ENCODE data around the gene PRKCE. TPM values are rescaled to one million over a fixed set of nuclear protein-coding genes. Genes with fewer than 3 reads are reported as not detected.

PRKCE gene
- total RNA-seq, 4 donors from 2014 or later: 5.9 to 21.2 (median 18.5) TPM

GRCh38 chr2:45930396-45930792 lies 278.9 kb downstream of the PRKCE start:
- no peaks in the 10 kb centered on the region for H3K9me3 ChIP-seq
- TF ChIP-seq POLR2A (IDR thresholded peaks at IDR 0.05) (no peak), POLR2AphosphoS5 (IDR thresholded peaks at IDR 0.05) (peak; percentile 24)
- peaks cover 0 to 22% (median 0%) of the 10 kb centered on the region in 3 donors for H3K4me1 ChIP-seq
- no peaks in the 10 kb centered on the region for H3K36me3 ChIP-seq
- H3K27me3 ChIP-seq: no peaks in the 10 kb centered on the region
- H3K27ac ChIP-seq: no peak overlapping the region
- no peak overlapping the region for H3K4me3 ChIP-seq
- ATAC-seq: no peak
- 17% methylated on average over 1 of the region's 1 CpG; no CpG with 5 or more reads in 1 of the 2 donors for WGBS, 2 donors (ENCODE audit: low coverage in 1 of 2)

GRCh38 chr2:45932278-45932975 lies 281.0 kb downstream of the PRKCE start:
- no peak overlapping the region for H3K4me3 ChIP-seq
- no peaks in the 10 kb centered on the region for H3K36me3 ChIP-seq
- H3K4me1 ChIP-seq: peaks cover 0 to 29% (median 0%) of the 10 kb centered on the region in 3 donors
- no peak for TF ChIP-seq CTCF (IDR thresholded peaks at IDR 0.05)
- TF ChIP-seq POLR2A (IDR thresholded peaks at IDR 0.05): no peak
- TF ChIP-seq EP300 (IDR thresholded peaks at IDR 0.05): no peak
- TF ChIP-seq POLR2AphosphoS5 (IDR thresholded peaks at IDR 0.05): no peak
- WGBS, 2 donors (ENCODE audit: low coverage in 1 of 2): 83 to 100% methylated on average over 6 to 8 of the region's 8 CpGs
- ATAC-seq: no peak
- H3K27ac ChIP-seq: no peak overlapping the region
- H3K9me3 ChIP-seq: no peaks in the 10 kb centered on the region
- H3K27me3 ChIP-seq: no peaks in the 10 kb centered on the region

GRCh38 chr2:45935791-45936622 lies 284.5 kb downstream of the PRKCE start:
- Histone ChIP-seq H3K27ac (peak overlapping the region; percentile 11 to 78 (median 59)), H3K36me3 (no peaks in the 10 kb centered on the region), H3K27me3 (no peaks in the 10 kb centered on the region), H3K4me3 (no peak overlapping the region), H3K4me1 (peaks cover 0 to 45% (median 9%) of the 10 kb centered on the region in 3 donors), H3K9me3 (no peaks in the 10 kb centered on the region)
- WGBS, 2 donors (ENCODE audit: low coverage in 1 of 2): 35 to 40% methylated on average over 5 to 11 of the region's 13 CpGs
- TF ChIP-seq EP300 (IDR thresholded peaks at IDR 0.05) (no peak), CTCF (IDR thresholded peaks at IDR 0.05) (peak; percentile 58 to 93 (median 90)), POLR2AphosphoS5 (IDR thresholded peaks at IDR 0.05) (peak; percentile 97)
- peak; percentile 95 for ATAC-seq

- H3K4me1 ChIP-seq: peaks cover 0 to 51% (median 9%) of the 10 kb centered on the region in 3 donors
- H3K36me3 ChIP-seq: no peaks in the 10 kb centered on the region
- 38 to 40% methylated on average over 3 to 5 of the region's 5 CpGs for WGBS, 2 donors (ENCODE audit: low coverage in 1 of 2)
- TF ChIP-seq CTCF (IDR thresholded peaks at IDR 0.05) (no peak), POLR2A (IDR thresholded peaks at IDR 0.05) (no peak), POLR2AphosphoS5 (IDR thresholded peaks at IDR 0.05) (no peak), EP300 (IDR thresholded peaks at IDR 0.05) (no peak)
- peak overlapping the region in 2 of 4 donors; percentile 36 to 78 for H3K27ac ChIP-seq
- no peaks in the 10 kb centered on the region for H3K9me3 ChIP-seq
- ATAC-seq: no peak
- no peaks in the 10 kb centered on the region for H3K27me3 ChIP-seq
- H3K4me3 ChIP-seq: no peak overlapping the region
These were observed 285.1 kb downstream of the PRKCE start for GRCh38 chr2:45936623-45936979.

GRCh38 chr2:45937990-45938389 lies 286.5 kb downstream of the PRKCE start:
- H3K36me3 ChIP-seq: no peaks in the 10 kb centered on the region
- no peak for ATAC-seq
- H3K27me3 ChIP-seq: no peaks in the 10 kb centered on the region
- H3K27ac ChIP-seq: peak overlapping the region in 3 of 4 donors; percentile 78 to 80 (median 78)
- H3K9me3 ChIP-seq: no peaks in the 10 kb centered on the region
- 100% methylated on average over 1 to 4 of the region's 4 CpGs for WGBS, 2 donors (ENCODE audit: low coverage in 1 of 2)
- H3K4me3 ChIP-seq: no peak overlapping the region
- TF ChIP-seq EP300 (IDR thresholded peaks at IDR 0.05) (no peak), POLR2A (IDR thresholded peaks at IDR 0.05) (no peak), CTCF (IDR thresholded peaks at IDR 0.05) (no peak), POLR2AphosphoS5 (IDR thresholded peaks at IDR 0.05) (no peak)
- H3K4me1 ChIP-seq: peaks cover 0 to 64% (median 15%) of the 10 kb centered on the region in 3 donors
